GM21786 (cell line): Measurements from ENCODE around the gene CATSPERE.

Experiments
- ATAC-seq: cut with Tn5 transposase; IDR thresholded peaks from one replicate; pipeline ENCODE4 v1.9.1; 2021; ENCODE audit not compliant: unreplicated experiment

CATSPERE gene, protein sequence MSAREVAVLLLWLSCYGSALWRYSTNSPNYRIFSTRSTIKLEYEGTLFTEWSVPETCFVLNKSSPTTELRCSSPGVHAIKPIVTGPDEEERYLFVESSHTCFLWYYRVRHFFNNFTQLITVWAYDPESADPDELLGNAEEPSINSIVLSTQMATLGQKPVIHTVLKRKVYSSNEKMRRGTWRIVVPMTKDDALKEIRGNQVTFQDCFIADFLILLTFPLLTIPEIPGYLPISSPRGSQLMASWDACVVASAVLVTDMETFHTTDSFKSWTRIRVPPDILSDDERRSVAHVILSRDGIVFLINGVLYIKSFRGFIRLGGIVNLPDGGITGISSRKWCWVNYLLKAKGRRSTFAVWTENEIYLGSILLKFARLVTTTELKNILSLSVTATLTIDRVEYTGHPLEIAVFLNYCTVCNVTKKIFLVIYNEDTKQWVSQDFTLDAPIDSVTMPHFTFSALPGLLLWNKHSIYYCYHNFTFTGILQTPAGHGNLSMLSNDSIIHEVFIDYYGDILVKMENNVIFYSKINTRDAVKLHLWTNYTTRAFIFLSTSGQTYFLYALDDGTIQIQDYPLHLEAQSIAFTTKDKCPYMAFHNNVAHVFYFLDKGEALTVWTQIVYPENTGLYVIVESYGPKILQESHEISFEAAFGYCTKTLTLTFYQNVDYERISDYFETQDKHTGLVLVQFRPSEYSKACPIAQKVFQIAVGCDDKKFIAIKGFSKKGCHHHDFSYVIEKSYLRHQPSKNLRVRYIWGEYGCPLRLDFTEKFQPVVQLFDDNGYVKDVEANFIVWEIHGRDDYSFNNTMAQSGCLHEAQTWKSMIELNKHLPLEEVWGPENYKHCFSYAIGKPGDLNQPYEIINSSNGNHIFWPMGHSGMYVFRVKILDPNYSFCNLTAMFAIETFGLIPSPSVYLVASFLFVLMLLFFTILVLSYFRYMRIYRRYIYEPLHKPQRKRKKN

DNA sequence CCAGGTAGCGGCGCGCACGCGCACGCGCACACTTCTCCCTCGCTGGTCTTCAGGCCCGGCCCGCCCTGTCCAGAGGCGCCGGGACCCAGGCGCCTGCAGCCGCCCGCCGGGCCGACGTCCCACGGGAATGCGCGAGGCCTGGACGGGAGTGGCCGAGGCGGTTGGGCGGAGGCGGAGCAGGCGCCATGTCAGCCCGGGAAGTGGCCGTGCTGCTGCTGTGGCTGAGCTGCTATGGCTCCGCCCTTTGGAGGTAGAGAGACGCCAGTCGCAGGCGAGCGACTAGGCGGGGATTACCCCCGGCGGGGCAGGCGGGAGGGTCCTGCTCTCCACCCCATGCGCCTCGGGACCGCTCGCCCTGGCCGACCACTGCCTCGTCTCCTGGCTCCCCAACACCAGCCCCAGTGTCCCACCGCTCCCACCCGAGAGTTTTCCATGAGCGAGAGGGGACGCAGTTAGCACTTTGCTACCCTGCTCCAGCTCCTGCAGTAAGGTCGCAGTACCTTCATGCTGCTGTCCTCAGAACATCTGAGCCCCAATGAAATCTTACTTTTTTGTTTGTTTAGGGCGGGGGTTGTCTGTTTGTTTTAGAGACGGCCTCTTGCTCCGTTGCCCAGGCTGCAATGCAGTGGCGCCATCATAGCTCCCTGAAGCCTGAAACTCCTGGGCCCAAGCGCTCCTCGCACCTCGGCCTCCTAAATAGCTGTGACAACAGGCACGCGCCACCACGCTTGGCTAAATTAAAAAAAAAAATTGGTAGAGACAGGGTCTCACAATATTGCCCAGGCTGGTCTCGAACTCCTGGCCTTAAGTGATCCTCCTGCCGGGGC is at the start of gene CATSPERE:
CATSPERE (plus strand) TSS at position 29 of the 827 bp plus-strand sequence; CDS start at position 186, 157 bp downstream.
- ATAC-seq: peak; percentile 99

GRCh38 chr1:244412176-244412575 is 48.9 kb upstream of the CATSPERE start:
- ATAC-seq: no peak

DNA sequence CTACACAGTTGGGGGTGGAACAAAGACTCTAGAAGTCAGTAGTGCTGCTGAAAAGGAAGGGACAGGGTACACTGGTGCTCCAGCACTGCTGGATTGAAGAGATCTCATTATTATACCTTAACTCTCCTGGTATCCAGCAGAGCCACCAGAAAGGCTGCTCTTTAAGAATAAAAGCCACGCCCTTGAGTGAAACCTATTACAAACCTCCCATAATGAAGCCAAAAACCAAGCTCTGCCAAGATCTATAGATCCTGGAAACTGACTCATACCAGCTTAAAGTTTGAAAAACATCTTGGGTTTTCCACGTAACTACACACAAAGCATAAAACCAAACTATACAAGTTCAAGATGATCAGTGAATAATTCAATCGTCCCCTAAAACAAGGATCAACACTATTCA is 47.3 kb upstream of the CATSPERE start:
- no peak for ATAC-seq

GRCh38 chr1:244414543-244414942 is 46.5 kb upstream of the CATSPERE start:
- ATAC-seq: no peak

GRCh38 chr1:244419024-244419423 is 42.0 kb upstream of the CATSPERE start:
- no peak for ATAC-seq

- ATAC-seq: no peak
Measured at GRCh38 chr1:244422174-244422573, 38.9 kb upstream of the CATSPERE start.

GRCh38 chr1:244424649-244425334 is 36.3 kb upstream of the CATSPERE start:
- ATAC-seq: no peak

- ATAC-seq: no peak
Measured at GRCh38 chr1:244427647-244428046, 33.4 kb upstream of the CATSPERE start.

DNA sequence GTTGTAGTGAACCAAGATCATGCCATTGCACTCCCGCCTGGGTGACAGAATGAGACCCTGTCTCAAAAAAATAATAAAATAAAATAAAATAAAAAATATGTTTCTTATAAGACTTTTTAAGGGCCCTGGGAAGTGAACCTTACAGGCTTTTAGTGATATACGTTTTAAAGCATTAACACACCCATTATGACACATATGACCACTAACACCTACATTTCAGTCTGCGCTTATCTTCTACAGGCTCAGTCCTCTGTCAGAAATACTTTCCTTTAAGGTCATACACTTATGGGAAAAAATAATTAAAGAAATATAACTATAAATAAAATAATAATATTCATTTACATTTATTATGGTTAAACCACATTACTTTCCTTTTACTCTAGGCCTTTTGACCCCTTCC is 31.3 kb upstream of the CATSPERE start:
- ATAC-seq: no peak

- no peak for ATAC-seq
Measured at GRCh38 chr1:244431166-244431565, 29.9 kb upstream of the CATSPERE start.

GRCh38 chr1:244435562-244436205 is 25.4 kb upstream of the CATSPERE start:
- ATAC-seq: no peak

DNA sequence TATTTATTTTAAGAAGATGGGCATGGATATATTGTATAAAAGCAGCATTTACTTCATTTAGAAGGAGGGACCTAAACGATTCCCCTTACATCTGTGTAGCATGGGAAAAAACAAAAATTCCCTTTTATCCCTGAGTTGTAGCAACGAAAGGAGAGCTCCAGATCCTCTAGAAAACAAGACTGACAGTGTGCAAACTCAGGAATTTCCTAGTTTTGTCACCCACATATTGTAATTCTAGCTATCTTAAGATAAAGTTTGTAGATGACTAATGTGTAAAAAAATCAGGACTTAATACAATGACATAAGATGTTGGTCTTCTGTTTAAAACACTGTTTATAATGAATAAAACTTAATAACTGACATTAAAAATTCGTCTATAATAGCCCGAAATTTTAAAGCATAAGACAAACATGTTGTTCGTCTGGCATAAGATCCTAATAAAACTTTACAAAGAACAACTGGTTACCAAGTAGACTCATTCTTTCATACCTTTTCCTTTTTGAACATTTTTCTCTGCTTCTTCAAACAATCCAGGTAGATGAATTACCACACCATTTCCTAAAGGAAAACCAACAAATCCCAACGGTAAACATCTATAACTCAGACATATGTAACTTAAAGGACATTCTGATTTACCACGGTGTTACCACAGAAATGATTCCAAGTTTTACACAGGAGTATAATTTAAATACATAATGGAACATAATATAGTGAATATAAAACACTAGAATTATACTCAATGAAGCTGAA is 24.6 kb upstream of the CATSPERE start:
- no peak for ATAC-seq

DNA sequence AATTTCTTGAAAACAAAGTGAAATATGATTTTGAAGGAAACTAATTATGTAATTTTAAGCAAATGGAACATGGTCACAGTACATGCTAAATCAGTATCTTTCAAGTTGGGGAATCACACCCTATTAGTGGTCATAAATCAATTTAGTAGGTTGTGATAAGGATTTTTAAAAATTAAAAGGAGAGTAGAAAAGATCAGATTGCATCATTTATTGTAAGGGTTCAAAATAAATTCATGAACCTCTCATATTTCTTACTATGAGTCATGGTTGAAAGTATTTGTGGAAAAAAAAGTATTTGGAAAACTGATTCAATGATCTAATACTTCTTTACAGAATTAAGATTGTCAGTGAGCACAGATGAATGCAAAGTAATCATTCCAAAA is 24.0 kb upstream of the CATSPERE start:
- ATAC-seq: no peak

DNA sequence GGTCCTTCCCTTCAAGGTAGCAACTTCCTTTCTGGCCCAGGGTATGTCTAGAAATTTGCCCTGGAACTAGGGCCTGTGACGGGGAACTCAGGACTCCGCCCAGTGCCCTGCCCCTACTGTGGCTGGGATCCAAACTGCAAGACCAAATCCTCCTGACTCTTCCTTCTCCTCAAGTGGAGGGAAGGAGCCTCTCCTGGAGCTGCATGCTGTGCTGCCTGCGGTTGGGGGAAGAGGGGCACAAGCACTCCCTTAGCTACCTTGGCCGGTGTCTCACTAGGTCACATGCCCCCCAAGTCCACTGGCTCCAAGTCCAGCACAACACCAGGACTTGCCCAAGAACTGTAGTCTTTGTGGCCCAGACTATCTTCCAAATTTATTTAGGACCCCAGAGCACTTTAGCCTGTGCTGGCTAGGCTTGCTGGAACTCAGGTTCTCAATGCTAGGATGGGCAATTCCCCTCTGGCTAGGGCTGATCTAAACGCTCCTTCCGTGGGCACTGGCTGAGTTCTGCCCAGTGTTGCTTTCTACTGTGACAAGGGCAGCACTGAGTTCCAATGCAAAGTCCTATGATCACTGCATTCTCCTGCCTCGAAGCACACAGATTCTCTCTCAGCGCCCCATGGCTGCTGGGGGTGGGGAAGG is 21.6 kb upstream of the CATSPERE start:
- ATAC-seq: no peak

GRCh38 chr1:244442850-244443249 is 18.2 kb upstream of the CATSPERE start:
- ATAC-seq: no peak

GRCh38 chr1:244444854-244445253 is 16.2 kb upstream of the CATSPERE start:
- ATAC-seq: no peak

- no peak for ATAC-seq
Measured at GRCh38 chr1:244445320-244446181, 15.5 kb upstream of the CATSPERE start.

DNA sequence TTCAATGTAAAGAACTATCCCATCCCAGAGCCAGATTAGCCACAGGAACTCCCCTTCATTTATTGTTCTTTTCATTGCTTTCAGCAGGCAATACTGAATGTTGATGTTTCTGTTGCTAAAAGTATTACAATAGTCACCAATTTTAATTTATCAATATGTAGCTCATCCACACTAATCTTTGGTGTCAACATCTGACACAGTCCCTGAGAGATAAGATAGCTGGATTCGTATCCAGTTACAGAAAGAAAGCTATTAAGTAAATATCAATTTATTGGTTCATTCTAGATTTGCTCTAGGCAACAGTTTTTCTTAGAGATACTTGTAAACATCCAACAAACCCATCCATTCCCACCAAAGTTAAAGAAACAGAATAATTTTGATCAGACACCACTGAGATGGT is 14.0 kb upstream of the CATSPERE start:
- ATAC-seq: no peak
